A673 (cell line): ENCODE measurements around the gene CHRDL1. TPM values are rescaled to one million over a fixed set of nuclear protein-coding genes. Genes with fewer than 3 reads are reported as not detected.
"Not testable (repeated sequence)": the region's sequence is repeated elsewhere in the genome, so short reads cannot be mapped to it uniquely, and the experiment has no call there.

ENCODE experiments used
- BruUV-seq: library from RNA; stranded (reverse); fragments of 400-500 nt; replicated peaks from 2 replicates; lab custom pipeline; 2021; lab: Mats Ljungman, UMichigan
- CTCF ChIA-PET: fragments of 300-600 bp; sonication (Branson Sonifier 250); formaldehyde crosslinking; loops from one replicate; lab custom pipeline; 2022; ENCODE audit warnings: antibody characterized with exemption; lab: Charles Lee
- POLR2A ChIA-PET: fragments of 300-600 bp; sonication (Branson Sonifier 250); formaldehyde crosslinking; loops from one replicate; lab custom pipeline; 2022; ENCODE audit warnings: antibody characterized with exemption; ENCODE audit not compliant: low non-redundant PET; lab: Charles Lee
- DNase-seq: peaks from one replicate; pipeline ENCODE4 v3.0.0-alpha.2; 2015; ENCODE audit warnings: low spot score
- H3K27ac ChIP-seq: fragments of 200-600 bp; sonication (generic); 2 replicates; pipeline ENCODE4 v1.5.1; 2016; ENCODE audit warnings: mixed run types, low read depth, mild to moderate bottlenecking, mixed read lengths, antibody characterized with exemption, low read length; ENCODE audit not compliant: poor library complexity, severe bottlenecking
- H3K27me3 ChIP-seq: fragments of 200-600 bp; sonication (generic); replicated peaks from 2 replicates; pipeline ENCODE4 v1.6.1; 2017; ENCODE audit warnings: mixed run types, low read depth, mild to moderate bottlenecking, mixed read lengths, antibody characterized with exemption, low read length; ENCODE audit not compliant: insufficient read depth, poor library complexity
- H3K36me3 ChIP-seq: fragments of 200-600 bp; sonication (generic); 2 replicates; pipeline ENCODE4 v1.6.1; 2016; ENCODE audit warnings: mixed run types, mild to moderate bottlenecking, mixed read lengths, antibody characterized with exemption, low read length; ENCODE audit not compliant: insufficient read depth, poor library complexity, severe bottlenecking
- H3K4me1 ChIP-seq: fragments of 200-600 bp; sonication (generic); 2 replicates; pipeline ENCODE4 v1.6.1; 2017; ENCODE audit warnings: mixed run types, mild to moderate bottlenecking, mixed read lengths, antibody characterized with exemption, low read length; ENCODE audit not compliant: insufficient read depth, poor library complexity, severe bottlenecking
- H3K4me3 ChIP-seq: fragments of 200-600 bp; sonication (generic); 2 replicates; pipeline ENCODE4 v1.5.1; 2016; ENCODE audit warnings: low read depth, mixed run types, mild to moderate bottlenecking, mixed read lengths, low read length; ENCODE audit not compliant: poor library complexity, severe bottlenecking
- H3K9me3 ChIP-seq: fragments of 200-600 bp; sonication (generic); 2 replicates; pipeline ENCODE4 v1.6.1; 2016; ENCODE audit warnings: mixed run types, low read depth, mild to moderate bottlenecking, mixed read lengths, antibody characterized with exemption, low read length; ENCODE audit not compliant: poor library complexity, severe bottlenecking
- EZH2 ChIP-seq: fragments of 200-600 bp; sonication (generic); IDR thresholded peaks from 2 replicates; pipeline ENCODE4 v1.6.1; 2017; ENCODE audit warnings: borderline replicate concordance, low read depth, mild to moderate bottlenecking, mixed read lengths, antibody characterized with exemption, low read length; ENCODE audit not compliant: poor library complexity, severe bottlenecking
- intact Hi-C: fragments of 100-400 bp; cut with micrococcal nuclease; formaldehyde crosslinking; loops from one replicate; pipeline ENCODE4 v1.10.0; 2022; ENCODE audit not compliant: unreplicated experiment
- total RNA-seq: library from RNA; stranded (reverse); gene quantifications from 2 replicates; pipeline ENCODE4 v1.2.3, GENCODE V29; 2021
- TF ChIP-seq, protein P1 (sequence below): fragments of 300-800, 200-600 bp; sonication (generic); conservative IDR thresholded peaks from 2 replicates; pipeline ENCODE4 v1.5.1; 2017; ENCODE audit warnings: low read depth, mild to moderate bottlenecking, antibody characterized with exemption, low read length, moderate library complexity, mixed read lengths

Gene CHRDL1
- total RNA-seq, 1 experiment from 2014 or later, result 0.41 TPM

DNA sequence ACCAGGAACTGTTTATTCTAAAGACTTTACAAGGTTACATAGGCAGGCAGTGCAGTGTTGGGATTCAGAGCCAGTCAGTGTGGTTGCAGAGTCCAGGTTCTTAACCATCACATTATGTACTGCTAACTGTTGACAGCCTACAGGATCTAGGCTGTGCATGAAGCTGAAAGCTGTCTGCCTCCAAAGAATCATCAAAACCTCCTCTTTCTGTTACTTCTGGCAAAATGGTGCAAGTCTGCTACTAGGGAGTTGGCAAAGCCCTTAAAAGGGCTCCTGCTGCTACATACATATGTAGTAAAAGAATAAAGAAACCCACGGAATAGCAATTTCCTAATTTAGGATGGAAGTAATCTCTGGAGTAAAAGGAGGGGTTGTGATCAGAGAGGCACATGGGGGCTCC is 40.4 kb upstream of the CHRDL1 start:
- H3K27me3 ChIP-seq, result no peaks in the 10 kb centered on the region
- CTCF ChIA-PET, result no interaction called here
- H3K36me3 ChIP-seq, result no peaks in the 10 kb centered on the region
- BruUV-seq, result no TSS peak
- TF ChIP-seq EZH2, result no peak
- TF ChIP-seq, protein P1, sequence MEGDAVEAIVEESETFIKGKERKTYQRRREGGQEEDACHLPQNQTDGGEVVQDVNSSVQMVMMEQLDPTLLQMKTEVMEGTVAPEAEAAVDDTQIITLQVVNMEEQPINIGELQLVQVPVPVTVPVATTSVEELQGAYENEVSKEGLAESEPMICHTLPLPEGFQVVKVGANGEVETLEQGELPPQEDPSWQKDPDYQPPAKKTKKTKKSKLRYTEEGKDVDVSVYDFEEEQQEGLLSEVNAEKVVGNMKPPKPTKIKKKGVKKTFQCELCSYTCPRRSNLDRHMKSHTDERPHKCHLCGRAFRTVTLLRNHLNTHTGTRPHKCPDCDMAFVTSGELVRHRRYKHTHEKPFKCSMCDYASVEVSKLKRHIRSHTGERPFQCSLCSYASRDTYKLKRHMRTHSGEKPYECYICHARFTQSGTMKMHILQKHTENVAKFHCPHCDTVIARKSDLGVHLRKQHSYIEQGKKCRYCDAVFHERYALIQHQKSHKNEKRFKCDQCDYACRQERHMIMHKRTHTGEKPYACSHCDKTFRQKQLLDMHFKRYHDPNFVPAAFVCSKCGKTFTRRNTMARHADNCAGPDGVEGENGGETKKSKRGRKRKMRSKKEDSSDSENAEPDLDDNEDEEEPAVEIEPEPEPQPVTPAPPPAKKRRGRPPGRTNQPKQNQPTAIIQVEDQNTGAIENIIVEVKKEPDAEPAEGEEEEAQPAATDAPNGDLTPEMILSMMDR, result no peak
- H3K9me3 ChIP-seq, result no peaks in the 10 kb centered on the region
- H3K4me1 ChIP-seq, result no peaks in the 10 kb centered on the region
- intact Hi-C loops, result no loop called here
- no peak overlapping the region for H3K27ac ChIP-seq
- POLR2A ChIA-PET, result no interaction called here
- DNase-seq, result no peak
- no peak overlapping the region for H3K4me3 ChIP-seq

GRCh38 chrX:110825972-110826371 is 30.4 kb upstream of the CHRDL1 start:
- H3K36me3 ChIP-seq, result no peaks in the 10 kb centered on the region
- no peak overlapping the region for H3K27ac ChIP-seq
- ChIA-PET CTCF (no interaction called here), POLR2A (no interaction called here)
- no peak for DNase-seq
- no peaks in the 10 kb centered on the region for H3K27me3 ChIP-seq
- H3K9me3 ChIP-seq, result no peaks in the 10 kb centered on the region
- no TSS peak for BruUV-seq
- no peak overlapping the region for H3K4me3 ChIP-seq
- TF ChIP-seq, protein P1, result no peak
- no peak for TF ChIP-seq EZH2
- no peaks in the 10 kb centered on the region for H3K4me1 ChIP-seq
- intact Hi-C loops, result no loop called here

DNA sequence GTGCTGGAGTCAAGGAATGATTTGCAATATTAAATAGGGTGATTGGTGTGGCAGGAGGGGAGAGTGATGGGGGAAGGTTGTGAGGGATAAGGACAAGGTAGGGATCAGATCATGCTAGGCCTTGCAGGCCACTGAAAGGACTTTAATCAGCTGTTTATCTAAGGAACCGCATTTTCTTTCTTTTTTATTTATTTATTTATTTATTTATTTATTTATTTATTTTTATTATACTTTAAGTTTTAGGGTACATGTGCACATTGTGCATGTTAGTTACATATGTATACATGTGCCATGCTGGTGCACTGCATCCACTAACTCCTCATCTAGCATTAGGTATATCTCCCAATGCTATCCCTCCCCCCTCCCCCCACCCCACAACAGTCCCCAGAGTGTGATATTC is 20.9 kb upstream of the CHRDL1 start:
- H3K9me3 ChIP-seq, DNase-seq, H3K4me3 ChIP-seq, intact Hi-C loops, H3K4me1 ChIP-seq, H3K36me3 ChIP-seq, BruUV-seq, H3K27ac ChIP-seq, H3K27me3 ChIP-seq, POLR2A ChIA-PET, CTCF ChIA-PET: not testable (repeated sequence)

DNA sequence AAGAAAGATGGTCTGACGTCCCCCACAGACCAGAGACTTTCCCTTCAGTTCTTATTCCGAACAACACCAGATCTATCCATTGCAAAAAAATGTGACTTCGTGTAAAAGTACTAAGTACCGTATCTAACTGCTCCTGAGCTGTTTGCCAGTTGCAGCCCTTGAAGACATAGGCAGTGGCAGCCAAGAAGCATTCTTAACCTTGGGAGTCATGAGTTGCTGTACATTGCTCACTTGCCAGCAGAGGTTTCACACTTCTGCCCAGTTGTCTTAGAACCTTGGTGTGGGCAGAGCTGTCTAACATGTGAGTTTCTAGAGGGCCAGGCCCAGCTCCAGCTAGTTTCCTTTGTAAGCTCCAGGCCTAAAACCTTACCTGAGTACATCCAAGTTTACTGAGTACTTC is 10.5 kb upstream of the CHRDL1 start:
- ChIA-PET CTCF (no interaction called here), POLR2A (no interaction called here)
- no peak for DNase-seq
- no peaks in the 10 kb centered on the region for H3K36me3 ChIP-seq
- H3K9me3 ChIP-seq, result no peaks in the 10 kb centered on the region
- intact Hi-C loops, result no loop called here
- H3K27me3 ChIP-seq, result peaks cover 17% of the 10 kb centered on the region
- no peaks in the 10 kb centered on the region for H3K4me1 ChIP-seq
- no peak overlapping the region for H3K27ac ChIP-seq
- BruUV-seq, result no TSS peak
- TF ChIP-seq EZH2, result no peak
- TF ChIP-seq, protein P1, result no peak
- no peak overlapping the region for H3K4me3 ChIP-seq
